ENCODE results near the gene ETFBKMT.
"Not testable (repeated sequence)": the region's sequence is repeated elsewhere in the genome, so short reads cannot be mapped to it uniquely, and the experiment has no call there.

ETFBKMT gene

DNA sequence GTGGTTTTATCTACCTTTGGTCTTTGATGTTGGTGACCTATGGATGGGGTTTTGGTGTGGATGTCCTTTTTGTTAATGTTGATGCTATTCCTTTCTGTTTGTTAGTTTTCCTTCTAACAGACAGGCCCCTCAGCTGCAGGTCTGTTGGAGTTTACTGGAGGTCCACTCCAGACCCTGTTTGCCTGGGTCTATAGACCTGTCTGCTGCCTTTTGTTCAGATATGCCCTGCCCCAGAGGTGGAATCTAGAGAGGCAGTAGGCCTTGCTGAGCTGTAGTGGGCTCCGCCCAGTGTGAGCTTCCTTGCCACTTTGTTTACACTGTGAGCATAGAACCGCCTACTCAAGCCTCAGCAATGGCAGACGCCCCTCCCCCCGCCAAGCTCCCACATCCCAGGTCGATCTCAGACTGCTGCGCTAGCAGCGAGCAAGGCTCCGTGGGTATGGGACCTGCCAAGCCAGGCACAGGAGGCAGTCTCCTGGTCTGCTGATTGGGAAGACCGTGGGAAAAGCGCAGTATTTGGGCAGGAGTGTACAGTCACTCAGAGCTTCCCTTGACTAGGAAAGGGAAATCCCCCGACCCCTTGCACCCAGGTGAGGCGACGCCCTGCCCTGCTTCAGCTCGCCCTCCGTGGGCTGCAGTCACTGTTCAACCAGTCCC is 59.2 kb downstream of the ETFBKMT start:
- intact Hi-C loops (cut with micrococcal nuclease); H3K9me3 Mint-ChIP-seq; H3K27me3 Mint-ChIP-seq; H3K4me3 Mint-ChIP-seq: not testable (repeated sequence)
- Mint-ChIP-seq H3K36me3 (ENCODE audit: low read depth) (peaks cover 21% of the 10 kb centered on the region), H3K4me1 (ENCODE audit: low read depth) (peaks cover 40% of the 10 kb centered on the region), H3K27ac (peak overlapping the region; percentile 54)

DNA sequence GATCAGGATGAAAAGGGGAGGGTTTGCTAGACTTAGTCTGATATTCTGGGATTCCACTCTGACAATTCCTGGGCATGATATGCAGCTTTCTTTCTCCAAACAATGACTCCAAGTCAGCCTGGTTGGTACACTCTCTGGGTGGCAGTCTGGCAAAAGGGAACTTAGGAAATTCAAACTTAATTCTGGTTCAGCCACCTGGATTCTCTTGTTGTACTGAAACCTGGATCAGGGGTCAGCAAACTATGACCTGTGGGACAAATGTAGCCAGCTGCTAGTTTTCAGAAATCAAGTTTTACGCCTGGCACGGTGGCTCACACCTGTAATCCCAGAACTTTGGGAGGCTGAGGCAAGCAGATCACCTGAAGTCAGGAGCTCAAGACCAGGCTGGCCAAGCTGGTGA is 63.1 kb downstream of the ETFBKMT start:
- Mint-ChIP-seq H3K4me3 (no peak overlapping the region), H3K4me1 (ENCODE audit: low read depth) (peaks cover 53% of the 10 kb centered on the region), H3K9me3 (no peaks in the 10 kb centered on the region), H3K27ac (no peak overlapping the region), H3K36me3 (ENCODE audit: low read depth) (peaks cover 14% of the 10 kb centered on the region), H3K27me3 (no peaks in the 10 kb centered on the region)
- intact Hi-C loops (cut with micrococcal nuclease): no loop called here
